Breast epithelium (tissue), 4 donors: ENCODE results near the gene FAM83F. TPM values are rescaled to one million over a fixed set of nuclear protein-coding genes. Genes with fewer than 3 reads are reported as not detected.

Experiments used
- DNase-seq, 2 donors: peaks; one replicate each; pipeline ENCODE4 v3.0.0-alpha.2; 2019; ENCODE audit warnings: low spot score in 2 of 2
- H3K27ac ChIP-seq, 2 donors: fragments of 200-600 bp; sonication (generic) in 1 of 2; one replicate each; pipeline ENCODE4 v1.5.1; 2016 to 2019; ENCODE audit warnings: mild to moderate bottlenecking in 1 of 2
- H3K27me3 ChIP-seq, 2 donors: fragments of 200-600 bp; sonication (generic) in 1 of 2; one replicate each; pipeline versions ENCODE4 v1.5.1 to v1.6.0; 2017 to 2019; ENCODE audit warnings: control low read depth in 1 of 2, mild to moderate bottlenecking in 1 of 2
- H3K36me3 ChIP-seq: fragments of 200-600 bp; one replicate; pipeline ENCODE4 v1.5.1; 2019
- H3K4me1 ChIP-seq, 2 donors: fragments of 200-600 bp; sonication (generic); one replicate each; pipeline ENCODE4 v1.5.1; 2016 to 2019; ENCODE audit warnings: control low read depth in 1 of 2
- H3K4me3 ChIP-seq, 3 donors: fragments of 200-600 bp; sonication (generic); 1 replicate in 2 of 3; 2 replicates in 1 of 3; pipeline ENCODE4 v1.5.1; 2016 to 2019; ENCODE audit warnings: mild to moderate bottlenecking in 3 of 3, moderate library complexity in 2 of 3
- H3K9me3 ChIP-seq, 2 donors: fragments of 200-600 bp; sonication (generic) in 1 of 2; one replicate each; pipeline ENCODE4 v1.5.1; 2016 to 2019; ENCODE audit warnings: control low read depth in 1 of 2
- CTCF ChIP-seq, 3 donors: fragments of 450-650 bp; IDR thresholded peaks; one replicate each; pipeline ENCODE4 v1.5.1; 2016 to 2017; ENCODE audit warnings: antibody characterized with exemption in 3 of 3, mild to moderate bottlenecking in 3 of 3, moderate library complexity in 3 of 3
- POLR2A ChIP-seq: fragments of 450-650 bp; IDR thresholded peaks from one replicate; pipeline ENCODE4 v1.6.1; 2016; ENCODE audit warnings: antibody characterized with exemption, mild to moderate bottlenecking, moderate library complexity
- POLR2AphosphoS5 ChIP-seq, 3 donors: sonication (generic); formaldehyde crosslinking; IDR thresholded peaks; one replicate each; pipeline ENCODE4 v1.6.1; 2017; ENCODE audit warnings: antibody characterized with exemption in 3 of 3
- intact Hi-C: fragments of 100-400 bp; cut with DNase I; formaldehyde crosslinking; loops from one replicate; pipeline ENCODE4 v1.15.1; 2023; ENCODE audit warnings: low total_unique reads
- total RNA-seq, 3 donors: library from RNA; depleted of rRNA; stranded (reverse); fragments of >200 nt; gene quantifications; one replicate each; pipeline ENCODE4 v1.1.0, GENCODE V29; 2016

FAM83F gene
- total RNA-seq, 3 donors from 2014 or later, result 4.5 to 15.5 (median 7.5) TPM

GRCh38 chr22:40053460-40053859, 58.7 kb downstream of the FAM83F start:
- TF ChIP-seq POLR2A (no peak), CTCF (IDR thresholded peaks at IDR 0.05) (no peak), POLR2AphosphoS5 (IDR thresholded peaks at IDR 0.05) (no peak)
- H3K4me3 ChIP-seq, result no peak overlapping the region
- DNase-seq, result no peak
- no peaks in the 10 kb centered on the region for H3K36me3 ChIP-seq
- H3K27me3 ChIP-seq, result no peaks in the 10 kb centered on the region
- intact Hi-C loops, result no loop called here
- H3K9me3 ChIP-seq, result no peaks in the 10 kb centered on the region
- no peak overlapping the region for H3K27ac ChIP-seq
- peaks cover 0 to 7% of the 10 kb centered on the region in 2 donors for H3K4me1 ChIP-seq

- H3K4me1 ChIP-seq, result peaks cover 0 to 7% of the 10 kb centered on the region in 2 donors
- no peak overlapping the region for H3K4me3 ChIP-seq
- no peaks in the 10 kb centered on the region for H3K27me3 ChIP-seq
- intact Hi-C loops, result no loop called here
- no peaks in the 10 kb centered on the region for H3K9me3 ChIP-seq
- no peak overlapping the region for H3K27ac ChIP-seq
- TF ChIP-seq POLR2A, result no peak
- no peak for TF ChIP-seq CTCF (IDR thresholded peaks at IDR 0.05)
- no peak for TF ChIP-seq POLR2AphosphoS5 (IDR thresholded peaks at IDR 0.05)
- no peaks in the 10 kb centered on the region for H3K36me3 ChIP-seq
- no peak for DNase-seq
Observed at GRCh38 chr22:40054486-40054885, 59.7 kb downstream of the FAM83F start.

- H3K4me3 ChIP-seq, result no peak overlapping the region
- DNase-seq, result no peak
- peaks cover 0 to 7% of the 10 kb centered on the region in 2 donors for H3K4me1 ChIP-seq
- H3K27ac ChIP-seq, result peak overlapping the region in 1 of 2 donors; percentile 3
- no peaks in the 10 kb centered on the region for H3K9me3 ChIP-seq
- H3K36me3 ChIP-seq, result no peaks in the 10 kb centered on the region
- TF ChIP-seq CTCF (IDR thresholded peaks at IDR 0.05), result no peak
- TF ChIP-seq POLR2AphosphoS5 (IDR thresholded peaks at IDR 0.05), result no peak
- no peak for TF ChIP-seq POLR2A
- H3K27me3 ChIP-seq, result no peaks in the 10 kb centered on the region
- intact Hi-C loops, result no loop called here
Observed at GRCh38 chr22:40055143-40055883, 60.6 kb downstream of the FAM83F start.

GRCh38 chr22:40056154-40056553, 61.4 kb downstream of the FAM83F start:
- Histone ChIP-seq H3K4me1 (peaks cover 0 to 5% of the 10 kb centered on the region in 2 donors), H3K9me3 (no peaks in the 10 kb centered on the region), H3K36me3 (no peaks in the 10 kb centered on the region), H3K4me3 (no peak overlapping the region), H3K27me3 (no peaks in the 10 kb centered on the region), H3K27ac (no peak overlapping the region)
- TF ChIP-seq POLR2A (no peak), POLR2AphosphoS5 (IDR thresholded peaks at IDR 0.05) (no peak), CTCF (IDR thresholded peaks at IDR 0.05) (no peak)
- intact Hi-C loops, result no loop called here
- DNase-seq, result no peak

GRCh38 chr22:40056559-40056958, 61.8 kb downstream of the FAM83F start:
- Histone ChIP-seq H3K9me3 (no peaks in the 10 kb centered on the region), H3K4me3 (no peak overlapping the region), H3K36me3 (no peaks in the 10 kb centered on the region), H3K27me3 (no peaks in the 10 kb centered on the region), H3K4me1 (peaks cover 0 to 1% of the 10 kb centered on the region in 2 donors), H3K27ac (no peak overlapping the region)
- no peak for TF ChIP-seq POLR2A
- no peak for TF ChIP-seq CTCF (IDR thresholded peaks at IDR 0.05)
- DNase-seq, result no peak
- intact Hi-C loops, result no loop called here
